MM.1S (cell line): Measurements from ENCODE around the gene STK10.
"Not testable (repeated sequence)": the region's sequence is repeated elsewhere in the genome, so short reads cannot be mapped to it uniquely, and the experiment has no call there.

Experiments
- DNase-seq: peaks from one replicate; pipeline ENCODE4 v3.0.0-alpha.2; 2015
- H2AFZ ChIP-seq: fragments of 300-600 bp; sonication (generic); 2 replicates; pipeline ENCODE4 v1.6.0; 2016; ENCODE audit warnings: antibody characterized with exemption, low read length
- H3F3A ChIP-seq: fragments of 300-600 bp; sonication (generic); 2 replicates; pipeline ENCODE4 v1.6.1; 2016; ENCODE audit warnings: mild to moderate bottlenecking, antibody characterized with exemption, low read length, moderate library complexity, mixed read lengths; ENCODE audit not compliant: insufficient read depth
- H3K27ac ChIP-seq: fragments of 300-600 bp; sonication (generic); 2 replicates; pipeline ENCODE4 v1.5.1; 2016; ENCODE audit warnings: mild to moderate bottlenecking, low read length
- H3K27me3 ChIP-seq: fragments of 300-600 bp; sonication (generic); replicated peaks from 2 replicates; pipeline ENCODE4 v1.6.0; 2016; ENCODE audit warnings: low read length; ENCODE audit not compliant: insufficient read depth
- H3K36me3 ChIP-seq: fragments of 300-600 bp; sonication (generic); replicated peaks from 2 replicates; pipeline ENCODE4 v1.6.1; 2016; ENCODE audit warnings: mild to moderate bottlenecking, low read length, mixed read lengths; ENCODE audit not compliant: insufficient read depth
- H3K4me1 ChIP-seq: fragments of 300-600 bp; sonication (generic); 2 replicates; pipeline ENCODE4 v1.6.1; 2016; ENCODE audit warnings: low read length, mixed read lengths
- H3K4me2 ChIP-seq: fragments of 300-600 bp; sonication (generic); 2 replicates; pipeline ENCODE4 v1.6.0; 2016; ENCODE audit warnings: low read depth, low read length
- H3K4me3 ChIP-seq: fragments of 300-600 bp; sonication (generic); 2 replicates; pipeline ENCODE4 v1.5.1; 2016; ENCODE audit warnings: low read length, mixed read lengths
- H3K79me2 ChIP-seq: fragments of 300-600 bp; sonication (generic); 2 replicates; pipeline ENCODE4 v1.6.1; 2016; ENCODE audit warnings: mixed run types, low read length, mixed read lengths
- H3K9ac ChIP-seq: fragments of 300-600 bp; sonication (generic); 2 replicates; pipeline ENCODE4 v1.6.1; 2016; ENCODE audit warnings: low read length, mixed read lengths
- H3K9me2 ChIP-seq: fragments of 300-600 bp; sonication (generic); replicated peaks from 2 replicates; pipeline ENCODE4 v1.6.1; 2016; ENCODE audit warnings: mild to moderate bottlenecking, low read length, mixed read lengths; ENCODE audit not compliant: insufficient read depth
- H3K9me3 ChIP-seq: fragments of 300-600 bp; sonication (generic); replicated peaks from 2 replicates; pipeline ENCODE4 v1.6.1; 2016; ENCODE audit warnings: mild to moderate bottlenecking, low read length, mixed read lengths; ENCODE audit not compliant: insufficient read depth
- H4K20me1 ChIP-seq: fragments of 300-600 bp; sonication (generic); 2 replicates; pipeline ENCODE4 v1.6.1; 2016; ENCODE audit warnings: mild to moderate bottlenecking, low read length, moderate library complexity, mixed read lengths; ENCODE audit not compliant: insufficient read depth
- EZH2 ChIP-seq: fragments of 300-600 bp; sonication (generic); optimal IDR thresholded peaks from 2 replicates; pipeline ENCODE3; 2017; ENCODE audit warnings: low read depth, mild to moderate bottlenecking, antibody characterized with exemption, low read length, mixed read lengths
- EZH2phosphoT487 ChIP-seq: fragments of 300-600 bp; sonication (generic); IDR thresholded peaks from 2 replicates; pipeline ENCODE4 v1.6.1; 2018; ENCODE audit warnings: antibody characterized with exemption, low read length
- TF ChIP-seq, protein P1 (sequence below): fragments of 300-600 bp; sonication (generic); IDR thresholded peaks from 2 replicates; pipeline ENCODE4 v1.5.1; 2016; ENCODE audit warnings: antibody characterized with exemption, low read length, mixed read lengths

STK10 gene

GRCh38 chr5:172156541-172156994, 31.5 kb downstream of the STK10 start:
- H3K9ac ChIP-seq, result no peak overlapping the region
- no peak for TF ChIP-seq EZH2phosphoT487
- TF ChIP-seq, protein P1, sequence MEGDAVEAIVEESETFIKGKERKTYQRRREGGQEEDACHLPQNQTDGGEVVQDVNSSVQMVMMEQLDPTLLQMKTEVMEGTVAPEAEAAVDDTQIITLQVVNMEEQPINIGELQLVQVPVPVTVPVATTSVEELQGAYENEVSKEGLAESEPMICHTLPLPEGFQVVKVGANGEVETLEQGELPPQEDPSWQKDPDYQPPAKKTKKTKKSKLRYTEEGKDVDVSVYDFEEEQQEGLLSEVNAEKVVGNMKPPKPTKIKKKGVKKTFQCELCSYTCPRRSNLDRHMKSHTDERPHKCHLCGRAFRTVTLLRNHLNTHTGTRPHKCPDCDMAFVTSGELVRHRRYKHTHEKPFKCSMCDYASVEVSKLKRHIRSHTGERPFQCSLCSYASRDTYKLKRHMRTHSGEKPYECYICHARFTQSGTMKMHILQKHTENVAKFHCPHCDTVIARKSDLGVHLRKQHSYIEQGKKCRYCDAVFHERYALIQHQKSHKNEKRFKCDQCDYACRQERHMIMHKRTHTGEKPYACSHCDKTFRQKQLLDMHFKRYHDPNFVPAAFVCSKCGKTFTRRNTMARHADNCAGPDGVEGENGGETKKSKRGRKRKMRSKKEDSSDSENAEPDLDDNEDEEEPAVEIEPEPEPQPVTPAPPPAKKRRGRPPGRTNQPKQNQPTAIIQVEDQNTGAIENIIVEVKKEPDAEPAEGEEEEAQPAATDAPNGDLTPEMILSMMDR, result no peak
- no peak for TF ChIP-seq EZH2
- H2AFZ ChIP-seq, result no peak overlapping the region
- H3K36me3 ChIP-seq, result no peaks in the 10 kb centered on the region; the same call in 1 of the 2 replicates
- no peaks in the 10 kb centered on the region for H3K4me1 ChIP-seq
- no peaks in the 10 kb centered on the region for H3K27me3 ChIP-seq
- DNase-seq, result no peak
- H3K9me2 ChIP-seq, result no peaks in the 10 kb centered on the region
- peaks cover 3% of the 10 kb centered on the region; the same call in 1 of the 2 replicates for H4K20me1 ChIP-seq
- no peak overlapping the region for H3K4me2 ChIP-seq
- H3K79me2 ChIP-seq, result peaks cover 79% of the 10 kb centered on the region
- H3K9me3 ChIP-seq, result no peaks in the 10 kb centered on the region
- H3K27ac ChIP-seq, result no peak overlapping the region
- no peaks in the 10 kb centered on the region for H3F3A ChIP-seq
- H3K4me3 ChIP-seq, result no peak overlapping the region

- H3K27me3 ChIP-seq, H3F3A ChIP-seq, H3K9me3 ChIP-seq, H3K4me3 ChIP-seq, H3K9ac ChIP-seq, DNase-seq, H3K36me3 ChIP-seq, H3K4me2 ChIP-seq, H3K27ac ChIP-seq, H4K20me1 ChIP-seq, H3K9me2 ChIP-seq, H2AFZ ChIP-seq, H3K4me1 ChIP-seq: not testable (repeated sequence)
- peaks cover 73% of the 10 kb centered on the region for H3K79me2 ChIP-seq
Measured at GRCh38 chr5:172155101-172155500, 32.9 kb downstream of the STK10 start.

- Histone ChIP-seq H3F3A (peaks cover 5% of the 10 kb centered on the region; the same call in 1 of the 2 replicates), H3K9me2 (no peaks in the 10 kb centered on the region), H3K9me3 (no peaks in the 10 kb centered on the region), H3K4me1 (peaks cover 7% of the 10 kb centered on the region), H3K27me3 (no peaks in the 10 kb centered on the region), H3K4me3 (no peak overlapping the region), H3K9ac (no peak overlapping the region), H2AFZ (no peak overlapping the region), H3K4me2 (no peak overlapping the region), H4K20me1 (peaks cover 3% of the 10 kb centered on the region; the same call in 1 of the 2 replicates), H3K79me2 (peaks cover 75% of the 10 kb centered on the region), H3K36me3 (peaks cover under 1% of the 10 kb centered on the region; the same call in 1 of the 2 replicates), H3K27ac (no peak overlapping the region)
- DNase-seq, result no peak
- TF ChIP-seq EZH2phosphoT487 (no peak), EZH2 (no peak)
- TF ChIP-seq, protein P1, result no peak
Measured at GRCh38 chr5:172153695-172154094, 34.3 kb downstream of the STK10 start.

GRCh38 chr5:172151661-172152210, 36.3 kb downstream of the STK10 start:
- H3K36me3 ChIP-seq, result 0 out of 2 replicates have a peak, but pooled peaks cover 2% of the 10 kb centered on the region
- H3K4me1 ChIP-seq, result peaks cover 7% of the 10 kb centered on the region
- peaks cover 3% of the 10 kb centered on the region; the same call in 1 of the 2 replicates for H4K20me1 ChIP-seq

More at GRCh38 chr5:172151661-172152210, 36.3 kb downstream of the STK10 start:
- Histone ChIP-seq H3K27ac (no peak overlapping the region), H3K9me2 (no peaks in the 10 kb centered on the region), H3F3A (peaks cover 5% of the 10 kb centered on the region; the same call in 1 of the 2 replicates), H3K27me3 (no peaks in the 10 kb centered on the region), H3K9ac (no peak overlapping the region), H2AFZ (no peak overlapping the region), H3K4me2 (no peak overlapping the region), H3K4me3 (no peak overlapping the region), H3K79me2 (peaks cover 78% of the 10 kb centered on the region), H3K9me3 (no peaks in the 10 kb centered on the region)
- no peak for DNase-seq
- TF ChIP-seq, protein P1, result no peak
- no peak for TF ChIP-seq EZH2
